CD4-positive, alpha-beta T cell (primary cell): ENCODE results near the gene HLF. TPM values are rescaled to one million over a fixed set of nuclear protein-coding genes. Genes with fewer than 3 reads are reported as not detected.

ENCODE experiments used
- ATAC-seq: fragments of 200-7000 bp; cut with Tn5 transposase; one replicate; pipeline ENCODE4 v1.10.0; 2022; ENCODE audit warnings: mild to moderate bottlenecking; ENCODE audit not compliant: poor library complexity
- CTCF ChIA-PET: fragments of 350-600 bp; sonication (Branson Sonifier 250); formaldehyde crosslinking; loops from one replicate; lab custom pipeline; 2021; ENCODE audit warnings: antibody characterized with exemption, inconsistent platforms; lab: Charles Lee
- POLR2A ChIA-PET: fragments of 350-600 bp; sonication (Branson Sonifier 250); formaldehyde crosslinking; loops from one replicate; lab custom pipeline; 2021; ENCODE audit warnings: antibody characterized with exemption, inconsistent platforms; lab: Charles Lee
- DNase-seq, 14 experiments: peaks; one replicate each; pipeline ENCODE4 v3.0.0-alpha.2; 2013 to 2020; ENCODE audit warnings: mixed read lengths in 2 of 14
- H3K27ac ChIP-seq, 2 donors: one replicate each; pipeline versions ENCODE4 v1.5.1 to v1.7.0; 2013; ENCODE audit warnings: low read length in 2 of 2, low read depth in 1 of 2, mild to moderate bottlenecking in 1 of 2
- H3K27me3 ChIP-seq, 2 experiments: 1 replicate in 1 of 2; 2 replicates in 1 of 2; pipeline versions ENCODE4 v1.6.1 to v1.7.0; 2013; ENCODE audit warnings: low read length in 2 of 2, control low read depth in 1 of 2, mild to moderate bottlenecking in 1 of 2, moderate library complexity in 1 of 2; ENCODE audit not compliant: insufficient read depth in 2 of 2, control insufficient read depth in 1 of 2
- H3K36me3 ChIP-seq: one replicate; pipeline ENCODE4 v1.6.1; 2013; ENCODE audit warnings: low read length, control low read depth; ENCODE audit not compliant: insufficient read depth
- H3K4me1 ChIP-seq: one replicate; pipeline ENCODE4 v1.6.1; 2013; ENCODE audit warnings: low read length, control low read depth; ENCODE audit not compliant: insufficient read depth
- H3K4me3 ChIP-seq: one replicate; pipeline ENCODE4 v1.5.1; 2013; ENCODE audit warnings: mild to moderate bottlenecking, low read length, moderate library complexity
- H3K9me3 ChIP-seq, 2 experiments: 1 replicate in 1 of 2; 2 replicates in 1 of 2; pipeline versions ENCODE4 v1.6.1 to v1.7.0; 2013; ENCODE audit warnings: low read length in 2 of 2, mild to moderate bottlenecking in 2 of 2, control low read depth in 1 of 2, moderate library complexity in 1 of 2; ENCODE audit not compliant: control insufficient read depth in 1 of 2, insufficient read depth in 1 of 2
- H3K27ac Mint-ChIP-seq: one replicate; pipeline ENCODE4 v1.8.0; 2020; ENCODE audit warnings: mixed read lengths
- H3K27me3 Mint-ChIP-seq: one replicate; pipeline ENCODE4 v1.8.0; 2021; ENCODE audit warnings: mixed read lengths
- H3K36me3 Mint-ChIP-seq: one replicate; pipeline ENCODE4 v1.8.0; 2021; ENCODE audit warnings: low read depth, mixed read lengths
- H3K4me1 Mint-ChIP-seq: one replicate; pipeline ENCODE4 v1.8.0; 2021; ENCODE audit warnings: low read depth, mixed read lengths
- H3K4me3 Mint-ChIP-seq: one replicate; pipeline ENCODE4 v1.8.0; 2020; ENCODE audit warnings: mild to moderate bottlenecking, mixed read lengths
- H3K9me3 Mint-ChIP-seq: one replicate; pipeline ENCODE4 v1.8.0; 2020; ENCODE audit warnings: mixed read lengths
- intact Hi-C, 2 experiments: fragments of 100-400 bp; cut with DNase I in 1 of 2; cut with micrococcal nuclease in 1 of 2; formaldehyde crosslinking; loops; one replicate each; pipeline versions ENCODE4 v1.15.1 to v1.9.0; 2023 to 2025; cut with DNase I, micrococcal nuclease
- total RNA-seq, 174 experiments: library from RNA in 2 of 174; stranded (reverse) in 2 of 174; gene quantifications; one replicate each; pipeline ENCODE4 v1.2.3 and lab custom pipeline; 2021 to 2026
- TF ChIP-seq, protein P1 (sequence below): fragments of 200-600 bp; IDR thresholded peaks from one replicate; pipeline ENCODE4 v1.8.0; 2022; ENCODE audit warnings: antibody characterized with exemption, mild to moderate bottlenecking

HLF gene
- total RNA-seq, 2 experiments from 2014 or later = 4.3 to 4.9 TPM

DNA sequence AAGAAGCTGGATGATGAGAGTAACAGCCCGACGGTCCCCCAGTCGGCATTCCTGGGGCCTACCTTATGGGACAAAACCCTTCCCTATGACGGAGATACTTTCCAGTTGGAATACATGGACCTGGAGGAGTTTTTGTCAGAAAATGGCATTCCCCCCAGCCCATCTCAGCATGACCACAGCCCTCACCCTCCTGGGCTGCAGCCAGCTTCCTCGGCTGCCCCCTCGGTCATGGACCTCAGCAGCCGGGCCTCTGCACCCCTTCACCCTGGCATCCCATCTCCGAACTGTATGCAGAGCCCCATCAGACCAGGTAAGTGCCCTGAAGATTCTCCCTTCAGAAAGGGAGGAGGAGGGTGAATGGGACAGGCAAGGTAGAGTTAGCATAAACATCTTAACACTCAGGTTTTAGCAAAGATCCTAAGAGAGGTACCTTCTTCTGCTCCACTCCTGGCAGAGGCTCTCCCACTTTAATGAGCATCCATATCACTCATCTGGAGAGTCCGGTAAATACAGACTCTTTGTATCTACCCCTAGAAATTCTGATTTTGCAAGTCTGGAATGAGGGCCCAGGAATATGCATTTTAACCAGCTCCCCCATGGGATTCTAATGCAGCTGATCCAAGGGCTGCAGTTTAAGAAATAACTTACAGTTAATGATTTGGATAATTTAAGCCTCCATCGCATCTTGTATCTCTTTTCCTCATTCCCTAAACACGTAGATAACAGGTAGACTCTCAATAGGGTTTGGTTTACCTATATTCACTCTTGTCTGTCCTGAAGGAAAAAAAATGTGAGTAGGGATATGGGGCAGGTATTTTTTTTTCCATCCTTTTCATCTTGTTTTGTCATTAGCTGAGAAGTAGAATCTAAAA is 3.3 kb downstream of the HLF start:
- intact Hi-C loops = loop anchor here in 1 of 2 experiments (10.0 kb wide), 1 partner anchor 303 kb away; the partner anchor contains the start of genes COX11 and STXBP4
- peaks cover 33% of the 10 kb centered on the region for H3K4me1 ChIP-seq
- ATAC-seq = no peak
- ChIA-PET CTCF (no interaction called here), POLR2A (interaction anchor here (1.0 to 5.1 kb wide), 2 partner anchors 30 kb away, joined by 3 to 57 read pairs; no protein-coding TSS in a partner anchor)
- no peak for DNase-seq
- H3K27ac ChIP-seq = no peak overlapping the region
- TF ChIP-seq, protein P1, sequence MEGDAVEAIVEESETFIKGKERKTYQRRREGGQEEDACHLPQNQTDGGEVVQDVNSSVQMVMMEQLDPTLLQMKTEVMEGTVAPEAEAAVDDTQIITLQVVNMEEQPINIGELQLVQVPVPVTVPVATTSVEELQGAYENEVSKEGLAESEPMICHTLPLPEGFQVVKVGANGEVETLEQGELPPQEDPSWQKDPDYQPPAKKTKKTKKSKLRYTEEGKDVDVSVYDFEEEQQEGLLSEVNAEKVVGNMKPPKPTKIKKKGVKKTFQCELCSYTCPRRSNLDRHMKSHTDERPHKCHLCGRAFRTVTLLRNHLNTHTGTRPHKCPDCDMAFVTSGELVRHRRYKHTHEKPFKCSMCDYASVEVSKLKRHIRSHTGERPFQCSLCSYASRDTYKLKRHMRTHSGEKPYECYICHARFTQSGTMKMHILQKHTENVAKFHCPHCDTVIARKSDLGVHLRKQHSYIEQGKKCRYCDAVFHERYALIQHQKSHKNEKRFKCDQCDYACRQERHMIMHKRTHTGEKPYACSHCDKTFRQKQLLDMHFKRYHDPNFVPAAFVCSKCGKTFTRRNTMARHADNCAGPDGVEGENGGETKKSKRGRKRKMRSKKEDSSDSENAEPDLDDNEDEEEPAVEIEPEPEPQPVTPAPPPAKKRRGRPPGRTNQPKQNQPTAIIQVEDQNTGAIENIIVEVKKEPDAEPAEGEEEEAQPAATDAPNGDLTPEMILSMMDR = no peak
- H3K9me3 Mint-ChIP-seq = no peaks in the 10 kb centered on the region
- H3K27me3 ChIP-seq = peaks cover 20 to 24% of the 10 kb centered on the region in 2 experiments
- no peaks in the 10 kb centered on the region for H3K36me3 Mint-ChIP-seq
- no peaks in the 10 kb centered on the region for H3K36me3 ChIP-seq
- H3K4me1 Mint-ChIP-seq = peaks cover 34% of the 10 kb centered on the region
- H3K27ac Mint-ChIP-seq = no peak overlapping the region
- H3K27me3 Mint-ChIP-seq = peaks cover 55% of the 10 kb centered on the region
- no peak overlapping the region for H3K4me3 ChIP-seq
- peaks cover 0 to 13% of the 10 kb centered on the region in 2 experiments for H3K9me3 ChIP-seq
- H3K4me3 Mint-ChIP-seq = no peak overlapping the region

DNA sequence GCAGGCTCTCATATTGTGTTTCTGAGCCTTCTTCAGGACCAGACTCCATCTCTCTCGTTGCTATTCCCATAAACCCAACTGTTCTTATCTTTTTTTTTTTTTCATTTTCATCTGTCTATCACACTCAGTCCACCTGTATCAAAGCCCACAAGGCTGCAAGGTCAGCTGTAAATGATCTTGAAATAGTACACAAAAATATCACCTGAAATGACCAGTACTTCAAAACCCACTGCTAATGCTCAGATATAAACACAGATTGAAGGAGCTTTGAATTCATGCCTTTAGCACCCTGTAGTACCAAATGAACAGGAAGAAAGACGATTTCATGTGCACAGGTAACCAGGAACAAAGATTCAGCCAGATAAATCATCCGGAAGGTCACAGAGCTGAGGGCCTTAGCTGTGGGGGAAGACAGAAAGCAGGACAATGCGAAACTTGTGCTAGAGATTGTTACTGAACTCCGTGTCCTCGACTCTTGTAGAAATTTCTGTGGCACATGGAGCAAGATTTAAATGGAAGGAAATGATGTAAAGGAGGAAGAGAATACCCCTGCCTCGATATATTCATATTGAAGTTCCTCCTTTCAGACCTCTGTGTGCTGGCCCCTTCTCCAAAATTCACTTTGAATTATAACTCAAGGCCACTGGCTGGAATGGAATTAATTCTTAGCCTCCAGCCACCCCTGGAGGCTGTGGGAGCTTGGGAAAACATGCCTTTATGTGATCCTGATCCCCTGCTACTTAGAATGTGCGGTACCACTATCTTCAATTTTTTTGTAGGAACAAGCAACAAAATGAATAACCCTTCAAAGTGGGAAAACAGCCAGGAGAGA is 4.1 kb downstream of the HLF start:
- Histone ChIP-seq H3K27me3 (peaks cover 12 to 15% of the 10 kb centered on the region in 2 experiments), H3K27ac (no peak overlapping the region), H3K36me3 (no peaks in the 10 kb centered on the region), H3K9me3 (peaks cover 0 to 9% of the 10 kb centered on the region in 2 experiments), H3K4me1 (peaks cover 25% of the 10 kb centered on the region), H3K4me3 (no peak overlapping the region)
- H3K4me1 Mint-ChIP-seq = peaks cover 27% of the 10 kb centered on the region
- H3K9me3 Mint-ChIP-seq = no peaks in the 10 kb centered on the region
- peaks cover 51% of the 10 kb centered on the region for H3K27me3 Mint-ChIP-seq
- DNase-seq = no peak
- intact Hi-C loops = loop anchor here in 1 of 2 experiments (10.0 kb wide), 1 partner anchor 304 kb away; the partner anchor contains the start of genes COX11 and STXBP4
- TF ChIP-seq, protein P1 = no peak
- no peak for ATAC-seq
- H3K27ac Mint-ChIP-seq = no peak overlapping the region
- ChIA-PET POLR2A (interaction anchor here (1.0 kb wide), 1 partner anchor 31 kb away, joined by 3 read pairs; no protein-coding TSS in a partner anchor), CTCF (no interaction called here)
- no peak overlapping the region for H3K4me3 Mint-ChIP-seq
- H3K36me3 Mint-ChIP-seq = no peaks in the 10 kb centered on the region

DNA sequence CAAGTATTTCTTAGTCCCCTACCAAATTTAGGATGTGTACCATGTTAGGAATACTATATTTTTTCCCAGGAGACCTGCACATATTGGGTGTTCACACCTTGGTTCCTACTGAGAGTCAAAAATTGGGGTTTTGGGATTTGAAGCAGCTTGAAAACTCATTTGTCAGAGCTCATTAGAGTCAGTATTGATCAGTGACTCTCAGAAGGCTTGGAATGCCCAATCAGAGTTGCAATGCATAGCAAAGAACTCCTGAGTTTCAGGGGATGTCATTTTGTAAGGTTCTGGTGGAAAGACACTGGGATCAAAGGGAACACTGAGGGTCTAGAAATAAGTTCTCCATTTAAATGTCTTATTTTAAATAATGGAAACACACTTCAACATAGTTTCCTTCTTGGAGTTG is 5.1 kb downstream of the HLF start:
- H3K9me3 ChIP-seq = peaks cover 0 to 8% of the 10 kb centered on the region in 2 experiments
- Mint-ChIP-seq H3K27ac (no peak overlapping the region), H3K4me1 (peaks cover 19% of the 10 kb centered on the region), H3K36me3 (no peaks in the 10 kb centered on the region), H3K9me3 (no peaks in the 10 kb centered on the region), H3K4me3 (no peak overlapping the region), H3K27me3 (peaks cover 52% of the 10 kb centered on the region)
- ChIA-PET POLR2A (no interaction called here), CTCF (no interaction called here)
- H3K36me3 ChIP-seq = no peaks in the 10 kb centered on the region
- TF ChIP-seq, protein P1 = no peak
- ATAC-seq (no peak), DNase-seq (no peak)
- H3K4me1 ChIP-seq = peaks cover 17% of the 10 kb centered on the region
- peaks cover 6 to 14% of the 10 kb centered on the region in 2 experiments for H3K27me3 ChIP-seq
- intact Hi-C loops = loop anchor here in 1 of 2 experiments (10.0 kb wide), 1 partner anchor 305 kb away; the partner anchor contains the start of genes COX11 and STXBP4
- H3K4me3 ChIP-seq = no peak overlapping the region
- no peak overlapping the region for H3K27ac ChIP-seq
